Stimulated activated CD4-positive, alpha-beta T cell treated with anti-CD3 and anti-CD28 coated beads, Interleukin-4, amount 100 ng/mL, for 48 hours (primary cell): ENCODE measurements around the gene OR2A12.
"Not testable (repeated sequence)": the region's sequence is repeated elsewhere in the genome, so short reads cannot be mapped to it uniquely, and the experiment has no call there.

Source experiments
- DNase-seq, 2 donors: peaks; one replicate each; pipeline ENCODE4 v3.0.0-alpha.2; 2020; ENCODE audit warnings: low read depth in 2 of 2

OR2A12 gene

GRCh38 chr7:144118341-144118740, 32.3 kb downstream of the OR2A12 start:
- no peak for DNase-seq

DNA sequence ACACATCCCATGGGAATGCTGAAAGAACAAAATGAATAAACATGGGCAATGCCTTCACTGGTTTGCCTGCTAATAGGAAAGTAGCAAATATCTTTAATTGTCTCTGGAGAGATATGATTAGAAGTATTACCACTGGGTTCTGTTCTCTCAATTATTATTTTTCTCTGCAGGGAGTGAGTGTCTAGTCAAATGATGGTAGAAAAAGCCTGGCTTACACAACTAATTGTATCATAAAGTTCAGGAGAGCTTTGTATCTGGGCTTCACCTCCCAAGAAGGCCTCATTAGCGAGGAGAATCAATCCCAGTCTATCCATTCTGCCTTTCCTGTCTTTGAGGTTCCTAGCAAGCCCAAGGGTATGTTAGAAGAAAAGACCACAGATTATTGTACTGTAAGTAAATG, 36.8 kb downstream of the OR2A12 start, which contains the start of gene OR2A14:
Gene OR2A14, plus strand, starts transcription at position 301 of the 400 bp plus-strand sequence. CDS start 5,937 bp downstream, outside the sequence.
- no peak for DNase-seq

DNA sequence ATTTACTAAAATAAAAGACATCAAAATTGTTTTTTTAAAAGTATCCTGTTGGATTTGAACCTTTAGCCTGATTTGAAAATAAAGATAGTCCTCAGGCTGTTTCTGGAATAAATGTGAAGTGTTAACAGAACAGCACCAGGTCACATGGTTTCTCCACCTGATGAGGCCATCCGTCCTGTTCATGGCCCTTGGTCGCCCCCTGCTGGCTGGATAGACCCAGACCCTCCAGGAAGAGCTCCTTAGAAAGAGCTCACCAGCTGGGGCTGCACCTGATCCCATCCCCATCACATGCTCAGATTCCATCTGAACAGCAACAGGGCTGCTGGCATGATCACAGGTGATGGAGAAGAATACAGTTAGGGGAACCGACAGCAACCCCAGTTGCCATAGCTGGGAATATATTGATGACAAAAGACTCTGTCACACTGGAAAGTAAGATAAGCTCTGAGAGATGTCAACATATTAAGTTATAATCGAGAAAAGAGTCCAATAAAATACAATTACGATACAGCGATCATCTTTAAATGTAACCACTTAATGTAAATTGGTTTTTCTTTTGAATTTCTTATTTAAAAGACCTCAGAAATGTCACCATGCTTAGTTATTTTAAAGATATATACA, 41.7 kb downstream of the OR2A12 start:
- DNase-seq, result peak; percentile 89 to 96

DNA sequence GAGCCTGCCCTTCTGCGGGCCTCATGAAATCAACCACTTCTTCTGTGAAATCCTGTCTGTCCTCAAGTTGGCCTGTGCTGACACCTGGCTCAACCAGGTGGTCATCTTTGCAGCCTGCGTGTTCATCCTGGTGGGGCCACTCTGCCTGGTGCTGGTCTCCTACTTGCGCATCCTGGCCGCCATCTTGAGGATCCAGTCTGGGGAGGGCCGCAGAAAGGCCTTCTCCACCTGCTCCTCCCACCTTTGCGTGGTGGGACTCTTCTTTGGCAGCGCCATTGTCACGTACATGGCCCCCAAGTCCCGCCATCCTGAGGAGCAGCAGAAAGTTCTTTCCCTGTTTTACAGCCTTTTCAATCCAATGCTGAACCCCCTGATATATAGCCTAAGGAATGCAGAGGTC, 43.5 kb downstream of the OR2A12 start:
- not testable (repeated sequence) for DNase-seq

- no peak for DNase-seq
Observed at GRCh38 chr7:144130730-144131129, 44.7 kb downstream of the OR2A12 start.

DNA sequence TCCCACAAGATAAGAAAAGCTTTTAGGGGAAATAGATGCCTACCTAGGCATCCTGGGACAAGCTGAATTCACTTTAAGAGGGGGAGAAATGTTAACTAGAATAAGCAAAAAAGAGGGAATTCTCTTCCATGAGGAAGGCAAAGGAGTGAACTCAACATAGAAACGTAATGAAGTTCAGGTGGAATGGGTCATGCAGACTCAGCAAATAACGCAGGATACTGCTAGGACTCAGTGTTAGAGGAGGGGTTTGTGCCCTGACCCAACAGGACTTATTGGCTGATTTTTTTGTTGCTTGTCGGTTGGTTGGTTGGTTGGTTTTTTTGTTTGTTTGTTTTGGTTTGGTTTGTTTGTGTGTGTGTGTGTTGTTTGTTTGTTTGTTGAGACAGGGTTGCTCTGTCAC, 46.2 kb downstream of the OR2A12 start:
- DNase-seq, result no peak

DNA sequence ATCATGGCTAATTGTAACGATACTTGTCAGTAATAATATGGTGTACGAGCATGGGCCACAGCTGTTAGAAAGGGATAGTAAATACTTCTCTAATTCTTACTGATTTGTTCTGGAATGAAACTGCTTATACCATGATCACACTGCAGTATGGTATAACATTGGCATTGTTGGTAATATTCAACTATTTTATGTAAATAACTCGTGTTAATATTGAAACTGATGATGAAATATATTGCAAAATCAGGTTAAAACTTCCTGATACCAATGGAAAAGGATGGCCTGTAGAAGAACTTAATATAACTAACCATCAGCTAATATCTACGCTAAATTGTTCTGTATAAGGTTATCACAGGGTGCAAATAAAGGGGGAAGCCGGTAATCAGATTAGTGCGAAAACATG, 47.2 kb downstream of the OR2A12 start:
- no peak for DNase-seq

DNA sequence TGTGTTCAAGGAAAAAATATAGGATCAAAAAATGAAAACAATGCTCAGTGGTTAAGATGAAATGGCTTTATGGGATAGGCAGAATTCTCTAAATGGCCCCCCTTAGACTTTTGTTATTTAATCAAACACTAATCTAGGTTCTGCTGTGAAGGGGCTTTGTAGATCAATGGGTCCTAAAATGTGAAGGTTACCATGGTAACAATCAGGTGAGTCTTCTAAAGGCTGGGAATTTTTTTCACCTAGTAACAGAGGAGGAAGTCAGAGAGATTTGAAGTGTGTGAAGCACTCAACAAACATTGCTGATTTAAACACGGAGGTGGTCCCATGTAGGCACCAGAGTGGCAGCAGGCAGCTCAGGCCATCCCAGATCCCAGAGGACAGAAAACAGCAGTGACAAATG, 48.0 kb downstream of the OR2A12 start:
- no peak for DNase-seq

DNA sequence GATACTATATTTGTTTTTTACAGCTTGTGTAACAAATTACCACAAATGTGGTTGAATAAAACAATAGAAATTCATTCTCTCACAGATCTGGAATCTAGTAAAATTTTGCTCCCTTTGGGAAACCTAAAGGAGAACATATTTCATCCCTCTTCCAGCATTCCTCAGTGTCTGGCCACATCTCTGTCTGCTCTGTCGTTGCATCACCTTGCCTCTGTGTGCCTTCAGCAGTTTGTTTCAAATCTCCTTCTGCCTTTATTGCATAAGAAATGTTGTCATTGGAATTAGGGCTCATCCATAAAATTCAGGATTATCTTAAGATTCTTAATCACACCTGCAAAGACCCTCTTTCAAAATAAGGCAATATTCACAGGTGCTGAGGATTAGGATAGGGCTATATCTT, 51.4 kb downstream of the OR2A12 start:
- no peak for DNase-seq

- DNase-seq, result no peak
Observed at GRCh38 chr7:144142187-144142586, 56.1 kb downstream of the OR2A12 start.

DNA sequence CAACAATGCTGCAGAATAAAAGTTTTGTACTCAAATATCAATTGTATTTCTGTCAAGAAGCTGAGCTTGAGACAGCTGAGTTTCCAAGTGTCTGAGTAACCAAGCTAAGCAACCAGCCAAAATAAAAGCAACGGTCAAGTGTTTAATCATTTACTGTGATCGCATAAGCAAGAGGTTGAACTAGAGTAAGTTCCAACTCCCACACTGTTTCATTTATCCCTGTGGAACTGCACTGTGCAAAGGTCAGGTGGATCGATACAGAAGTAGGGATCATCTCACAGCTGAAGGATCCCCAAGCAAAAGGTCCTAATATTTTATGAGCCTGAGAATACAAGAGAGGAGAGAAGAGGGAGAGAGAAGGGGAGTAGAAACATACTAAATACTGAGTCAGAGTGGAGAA, 58.3 kb downstream of the OR2A12 start:
- no peak for DNase-seq

DNA sequence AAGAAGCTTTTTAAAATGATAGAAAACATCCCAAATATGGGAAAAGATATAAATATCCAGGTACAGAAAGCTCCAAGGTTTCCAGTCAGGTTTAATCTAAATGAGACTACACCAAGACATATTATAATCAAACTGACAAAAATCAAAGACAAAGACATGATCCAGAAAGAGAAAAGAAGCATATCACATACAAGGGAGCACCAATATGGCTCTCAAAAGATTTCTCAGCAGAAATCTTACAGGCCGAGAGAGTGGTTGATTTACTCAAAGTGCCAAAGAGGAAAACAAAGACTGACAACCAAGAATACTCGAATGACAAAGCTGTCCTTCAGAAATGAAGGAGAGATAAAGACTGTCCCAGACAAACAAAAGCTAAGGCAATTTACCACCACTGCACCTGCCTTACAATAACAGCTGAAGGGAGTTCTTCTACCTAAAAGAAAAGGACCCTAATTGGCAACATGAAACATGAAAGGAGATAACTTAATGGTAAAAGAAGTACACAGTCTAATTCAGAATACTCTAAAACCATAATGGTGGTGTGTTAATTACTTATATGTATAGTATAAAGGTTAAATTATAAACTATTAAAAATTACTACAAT, 62.2 kb downstream of the OR2A12 start:
- no peak for DNase-seq
